Choroid plexus epithelial cell (primary cell): Measurements from ENCODE around the gene WDR74.

ENCODE experiments used
- DNase-seq: peaks from one replicate; pipeline ENCODE4 v3.0.0-alpha.2; 2010; ENCODE audit warnings: low read depth
- H3K4me3 ChIP-seq: 2 replicates; pipeline ENCODE4 v1.5.1; 2011; ENCODE audit warnings: low read depth, mild to moderate bottlenecking, control low read depth, low read length, moderate library complexity
- TF ChIP-seq, protein P1 (sequence below): conservative IDR thresholded peaks from 2 replicates; pipeline ENCODE4 v1.5.1; 2011; ENCODE audit warnings: low read depth, mild to moderate bottlenecking, control low read depth, inconsistent platforms, low read length, moderate library complexity

Gene WDR74

DNA sequence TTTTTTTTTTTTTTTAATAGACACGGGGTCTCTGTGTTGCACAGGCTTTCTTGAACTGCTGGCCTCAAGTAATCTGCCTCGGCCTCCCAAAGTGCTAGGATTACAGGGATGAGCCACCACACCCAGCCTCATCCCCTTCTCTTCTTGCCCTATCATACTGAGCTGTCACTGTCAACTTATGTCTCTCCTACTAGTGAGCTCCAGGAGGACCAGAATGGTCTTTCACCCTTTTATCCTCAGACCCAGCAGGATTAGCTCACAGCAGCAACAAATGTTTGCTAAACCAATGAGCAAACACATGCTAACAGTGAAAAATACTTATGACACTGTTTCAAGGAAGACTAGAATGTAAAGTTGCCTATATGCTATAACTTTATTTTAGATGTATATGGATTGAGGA lies 27.7 kb downstream of the WDR74 start:
- DNase-seq = no peak
- TF ChIP-seq, protein P1, sequence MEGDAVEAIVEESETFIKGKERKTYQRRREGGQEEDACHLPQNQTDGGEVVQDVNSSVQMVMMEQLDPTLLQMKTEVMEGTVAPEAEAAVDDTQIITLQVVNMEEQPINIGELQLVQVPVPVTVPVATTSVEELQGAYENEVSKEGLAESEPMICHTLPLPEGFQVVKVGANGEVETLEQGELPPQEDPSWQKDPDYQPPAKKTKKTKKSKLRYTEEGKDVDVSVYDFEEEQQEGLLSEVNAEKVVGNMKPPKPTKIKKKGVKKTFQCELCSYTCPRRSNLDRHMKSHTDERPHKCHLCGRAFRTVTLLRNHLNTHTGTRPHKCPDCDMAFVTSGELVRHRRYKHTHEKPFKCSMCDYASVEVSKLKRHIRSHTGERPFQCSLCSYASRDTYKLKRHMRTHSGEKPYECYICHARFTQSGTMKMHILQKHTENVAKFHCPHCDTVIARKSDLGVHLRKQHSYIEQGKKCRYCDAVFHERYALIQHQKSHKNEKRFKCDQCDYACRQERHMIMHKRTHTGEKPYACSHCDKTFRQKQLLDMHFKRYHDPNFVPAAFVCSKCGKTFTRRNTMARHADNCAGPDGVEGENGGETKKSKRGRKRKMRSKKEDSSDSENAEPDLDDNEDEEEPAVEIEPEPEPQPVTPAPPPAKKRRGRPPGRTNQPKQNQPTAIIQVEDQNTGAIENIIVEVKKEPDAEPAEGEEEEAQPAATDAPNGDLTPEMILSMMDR = no peak
- H3K4me3 ChIP-seq = no peak overlapping the region

DNA sequence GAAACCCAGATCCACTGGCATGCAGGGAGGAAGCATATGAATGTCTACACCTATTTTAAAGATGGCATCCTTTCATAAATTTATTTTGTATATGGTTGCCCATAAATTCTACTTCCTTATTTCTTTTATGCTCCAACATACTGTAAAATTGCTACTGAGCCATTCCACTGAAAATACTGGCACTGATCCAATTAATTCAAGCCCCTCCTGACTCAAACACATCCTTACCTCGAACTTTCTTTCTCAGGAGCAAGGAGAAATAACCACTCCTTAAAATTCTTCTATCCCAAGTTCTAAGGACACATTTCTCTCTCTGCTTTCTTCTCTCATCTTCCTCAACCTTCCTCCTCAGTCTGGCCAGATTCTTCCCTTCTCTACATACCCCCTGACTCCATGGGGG lies 28.6 kb downstream of the WDR74 start:
- DNase-seq = no peak
- no peak overlapping the region for H3K4me3 ChIP-seq
- TF ChIP-seq, protein P1 = no peak

DNA sequence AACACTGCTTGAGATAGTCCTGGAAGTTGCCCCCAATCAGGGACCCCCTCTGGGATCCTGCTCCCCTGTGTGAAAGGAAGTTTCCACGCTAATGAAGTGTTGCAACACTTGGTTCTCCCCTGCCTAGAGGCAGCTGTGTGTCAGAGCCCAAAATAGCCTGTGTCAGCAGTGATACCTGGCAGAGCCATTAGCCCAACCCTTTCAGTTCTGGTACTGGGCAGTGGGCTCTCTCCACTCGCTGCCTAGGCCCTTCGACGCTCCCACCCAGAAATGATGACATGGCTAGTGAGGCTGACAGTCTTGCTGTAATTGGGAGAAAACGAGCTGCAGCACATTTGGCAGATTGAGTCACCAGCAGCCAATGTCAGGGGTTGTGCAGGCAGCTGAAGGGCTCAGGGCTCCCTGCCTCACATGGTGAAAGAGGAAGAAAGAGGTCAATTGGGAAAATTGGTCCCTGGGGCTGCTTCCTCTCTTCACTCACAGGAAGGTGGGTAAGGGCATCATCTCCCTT lies 32.7 kb downstream of the WDR74 start:
- TF ChIP-seq, protein P1 = no peak
- no peak overlapping the region for H3K4me3 ChIP-seq
- DNase-seq = peak; percentile 67

DNA sequence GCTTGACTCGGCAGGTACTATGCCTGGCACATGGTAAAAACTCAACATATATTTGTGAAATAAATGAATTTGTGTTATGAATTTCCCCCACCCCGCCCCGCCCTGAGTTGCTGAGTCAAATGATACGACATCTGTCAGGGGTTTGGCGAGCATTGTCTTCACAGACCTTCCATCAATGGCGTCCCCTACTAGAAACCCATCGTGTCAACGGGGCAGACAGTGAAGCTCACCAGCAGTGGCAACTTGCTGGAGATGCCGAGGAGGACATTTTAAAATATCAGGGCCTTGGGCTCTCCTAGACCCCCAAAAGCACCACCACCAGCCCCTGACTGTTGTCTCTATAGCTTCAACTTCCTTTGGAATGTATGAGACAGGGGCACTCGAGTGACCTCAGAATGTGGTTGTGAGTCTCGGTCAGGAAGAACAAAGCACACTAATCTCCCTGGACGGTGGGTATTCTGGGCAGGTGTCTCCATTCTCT lies 33.4 kb downstream of the WDR74 start:
- DNase-seq = peak; percentile 41
- H3K4me3 ChIP-seq = peak overlapping the region; percentile 91
- TF ChIP-seq, protein P1 = no peak

DNA sequence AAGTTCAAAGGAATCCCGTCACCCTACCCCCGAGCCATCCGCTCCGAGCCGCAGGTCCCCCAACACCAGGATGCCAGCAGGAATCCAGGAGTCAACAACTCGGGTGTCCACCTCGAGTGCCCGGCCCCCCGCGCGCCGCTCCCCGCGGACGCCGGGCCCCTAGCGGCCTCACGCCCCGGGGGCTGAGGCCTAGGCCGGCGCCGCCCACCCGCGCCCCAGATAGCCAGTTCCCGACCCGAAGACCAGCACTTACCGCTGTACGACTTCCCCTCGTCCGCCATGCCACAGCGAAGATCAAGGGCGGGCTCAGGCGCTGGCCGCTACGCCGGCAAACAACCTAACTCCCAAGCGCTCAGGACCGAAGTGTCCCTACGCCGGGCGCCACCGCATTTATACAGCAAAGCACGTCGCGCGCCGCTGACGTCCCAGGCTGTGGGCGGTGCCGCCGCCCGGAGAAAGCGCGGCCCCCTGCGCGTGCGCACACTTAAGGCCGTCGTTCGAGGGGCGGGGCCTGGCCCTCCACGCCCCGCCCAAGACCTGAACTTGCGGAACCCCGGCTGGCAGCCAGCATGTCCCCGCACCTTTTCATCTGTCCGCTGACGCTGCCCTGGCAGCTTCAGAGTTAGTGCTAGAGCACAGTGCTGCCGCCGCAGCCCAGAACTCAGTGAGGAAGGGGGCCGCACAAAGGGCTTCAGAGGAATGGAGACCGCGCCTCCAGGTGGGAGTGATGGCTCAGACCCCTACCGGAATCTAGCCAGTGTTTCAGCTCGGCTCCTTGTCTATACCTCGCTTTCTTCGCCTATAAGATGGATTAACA lies 34.1 kb downstream of the WDR74 start, which contains the start of gene NXF1:
Gene NXF1 (minus strand): TSS at position 365 of the 817 bp plus-strand sequence. CDS start 84 bp downstream, at position 281.
- TF ChIP-seq, protein P1 = peak; percentile 32
- H3K4me3 ChIP-seq = peak within 1 kb of the TSS; percentile 91
- peak; percentile 97 for DNase-seq

DNA sequence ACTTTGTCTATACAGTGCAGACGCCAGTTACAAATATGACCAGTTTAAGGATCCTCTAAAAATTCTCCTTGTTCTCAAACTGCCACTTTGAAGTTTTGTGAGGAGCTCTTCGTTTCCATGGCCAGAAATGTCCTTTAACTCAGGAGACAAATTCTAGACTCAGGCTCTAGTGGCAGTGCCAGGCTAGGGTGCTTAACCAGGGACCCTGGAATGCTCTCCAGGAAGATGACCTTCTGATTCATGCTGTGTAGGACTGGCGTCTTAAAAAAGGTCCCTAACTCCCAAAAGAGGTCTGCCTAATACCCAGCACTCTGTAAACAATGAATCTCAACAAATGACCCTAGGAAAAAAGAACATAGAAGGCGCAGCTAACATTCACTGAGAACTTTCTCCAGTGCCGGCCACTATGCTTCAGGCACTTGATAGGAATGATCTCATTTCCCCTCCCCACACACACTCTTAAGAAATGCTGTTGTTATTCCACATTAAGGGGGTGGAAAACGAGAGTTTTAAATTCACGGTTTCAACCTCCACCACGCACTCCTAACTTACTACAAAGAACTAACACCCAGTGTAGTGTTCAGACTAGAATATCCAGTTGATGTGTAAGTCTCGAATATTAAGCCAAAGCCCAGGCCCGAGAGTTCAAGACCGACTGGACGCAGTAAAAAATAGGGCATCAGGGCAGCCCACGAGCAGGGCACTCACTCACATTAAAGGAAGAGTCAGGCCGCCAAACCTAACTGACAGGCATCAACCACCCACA lies 34.9 kb downstream of the WDR74 start:
- DNase-seq = peak; percentile 73
- H3K4me3 ChIP-seq = peak overlapping the region; percentile 91
- TF ChIP-seq, protein P1 = no peak
